IPS-18c (cell line): ENCODE measurements around the gene SEMA4C.
"Not testable (repeated sequence)": the region's sequence is repeated elsewhere in the genome, so short reads cannot be mapped to it uniquely, and the experiment has no call there.

ENCODE experiments used
- H3K4me3 ChIP-seq: 2 replicates; pipeline ENCODE4 v1.7.0; 2013; ENCODE audit warnings: low read depth, mild to moderate bottlenecking, low read length, moderate library complexity; ENCODE audit not compliant: insufficient read depth
- H3K9me3 ChIP-seq: one replicate; pipeline ENCODE4 v1.6.1; 2013; ENCODE audit warnings: mild to moderate bottlenecking, low read length, moderate library complexity; ENCODE audit not compliant: control insufficient read depth, insufficient read depth

The SEMA4C gene

DNA sequence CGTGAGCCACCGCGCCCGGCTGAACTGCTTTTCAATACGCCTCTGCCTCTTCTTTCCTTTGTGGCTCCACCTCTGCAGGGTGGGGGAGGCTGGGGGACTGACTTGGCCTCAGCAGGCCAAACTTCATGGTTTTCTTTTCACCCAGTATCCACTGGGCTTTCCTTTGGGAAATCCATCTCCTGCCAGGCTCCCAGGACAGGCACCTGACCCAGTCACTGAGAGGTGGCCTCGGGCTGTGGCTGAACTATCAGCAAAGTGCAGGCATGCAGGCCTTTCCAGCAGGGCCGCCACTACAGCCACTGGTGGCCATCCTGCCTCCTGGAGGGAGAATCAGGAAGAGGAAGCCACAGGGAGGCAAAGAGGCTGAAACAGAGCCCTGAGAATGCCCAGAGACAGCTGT lies 33.4 kb upstream of the SEMA4C start:
- H3K4me3 ChIP-seq: no peak overlapping the region
- H3K9me3 ChIP-seq: no peaks in the 10 kb centered on the region

DNA sequence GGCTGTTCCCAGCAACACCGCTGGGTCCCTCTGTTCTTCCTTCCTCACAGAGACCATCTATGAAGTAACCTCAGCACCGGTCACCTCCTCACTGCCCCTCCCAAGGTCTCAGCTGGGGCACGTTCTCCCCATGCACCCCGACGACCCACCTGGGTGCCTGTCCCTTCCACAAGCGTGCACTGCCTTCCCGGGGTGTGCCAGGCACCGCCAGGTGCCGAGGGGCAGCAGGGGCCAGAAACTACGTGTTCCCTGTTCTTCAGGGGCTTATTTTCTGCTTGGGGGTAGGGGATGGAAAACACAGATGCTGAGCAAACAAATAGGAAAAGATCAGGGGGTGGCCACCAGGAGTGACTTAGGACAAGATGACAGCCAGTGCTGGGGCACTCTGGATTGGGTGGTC lies 30.4 kb upstream of the SEMA4C start:
- Histone ChIP-seq H3K4me3 (no peak overlapping the region), H3K9me3 (no peaks in the 10 kb centered on the region)

DNA sequence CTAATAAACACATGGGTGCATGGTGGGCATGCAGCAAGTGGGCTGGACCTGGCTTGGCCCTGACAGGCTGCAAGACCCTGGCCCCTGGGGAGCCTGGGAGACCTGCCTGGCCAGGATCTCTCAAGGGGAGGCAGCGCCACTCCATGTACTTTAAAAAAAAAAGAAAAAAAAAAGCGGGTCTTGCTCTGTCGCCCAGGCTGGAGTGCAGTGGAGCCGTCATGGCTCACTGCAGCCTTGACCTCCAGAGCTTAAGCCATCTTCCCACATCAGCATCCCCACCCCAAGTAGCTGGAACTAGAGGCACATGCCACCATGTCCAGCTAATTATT lies 29.5 kb upstream of the SEMA4C start:
- Histone ChIP-seq H3K9me3 (no peaks in the 10 kb centered on the region), H3K4me3 (no peak overlapping the region)

DNA sequence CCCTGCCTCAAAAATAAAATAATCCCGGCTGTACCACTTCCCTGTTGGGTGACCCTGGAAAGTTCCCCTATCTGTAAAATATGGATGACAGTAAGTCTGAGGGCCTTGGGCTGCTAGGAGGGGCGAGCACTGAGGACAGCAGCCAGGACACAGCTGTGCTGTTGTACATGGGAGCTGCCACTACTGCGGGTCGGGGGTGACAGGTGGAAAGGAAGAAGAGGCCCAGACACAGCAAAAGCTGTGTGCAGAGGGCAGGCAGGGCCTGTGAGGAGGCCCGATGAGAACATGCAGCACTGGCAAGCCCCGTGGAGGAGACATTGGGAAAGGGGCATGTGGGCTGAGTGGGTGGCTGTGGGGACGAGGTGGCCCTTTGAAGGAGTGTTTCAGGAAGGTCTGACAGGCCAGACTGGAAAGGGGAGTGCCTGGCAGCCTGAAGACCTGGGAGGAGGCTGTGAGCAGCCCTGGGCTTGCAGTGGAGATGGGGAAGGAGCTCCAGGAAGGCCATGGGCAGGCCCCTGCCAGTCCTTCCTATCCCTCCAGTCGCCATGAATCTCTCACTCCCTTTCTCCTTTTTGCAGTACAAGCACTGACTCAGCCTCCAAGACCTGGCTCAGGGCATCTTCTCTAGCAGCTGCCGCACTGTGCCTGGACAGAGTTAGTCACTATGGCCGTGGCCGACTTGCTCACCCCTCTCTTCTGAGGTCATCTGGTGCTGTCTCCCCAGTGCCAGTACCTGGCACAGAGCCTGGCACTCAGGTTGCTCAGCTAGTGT lies 28.9 kb upstream of the SEMA4C start:
- H3K4me3 ChIP-seq: no peak overlapping the region
- H3K9me3 ChIP-seq: no peaks in the 10 kb centered on the region

DNA sequence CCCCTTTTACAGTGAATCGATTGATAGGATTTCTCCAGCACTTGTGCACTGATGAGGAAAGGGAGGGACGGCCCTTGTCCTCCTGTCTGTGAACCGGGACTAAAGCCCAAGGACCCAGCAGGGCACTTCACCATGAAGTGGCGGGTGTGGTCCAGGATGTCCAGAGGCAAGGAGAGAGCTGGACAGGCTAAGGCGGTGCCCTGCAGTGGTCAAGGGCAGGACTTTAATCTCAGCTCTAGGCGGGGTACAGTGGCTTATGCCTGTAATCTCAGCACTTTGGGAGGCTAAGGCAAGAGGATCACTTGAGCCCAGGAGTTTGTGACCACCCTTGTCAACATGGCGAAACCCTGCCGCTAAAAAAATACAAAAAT lies 28.2 kb upstream of the SEMA4C start:
- Histone ChIP-seq H3K9me3 (no peaks in the 10 kb centered on the region), H3K4me3 (no peak overlapping the region)

DNA sequence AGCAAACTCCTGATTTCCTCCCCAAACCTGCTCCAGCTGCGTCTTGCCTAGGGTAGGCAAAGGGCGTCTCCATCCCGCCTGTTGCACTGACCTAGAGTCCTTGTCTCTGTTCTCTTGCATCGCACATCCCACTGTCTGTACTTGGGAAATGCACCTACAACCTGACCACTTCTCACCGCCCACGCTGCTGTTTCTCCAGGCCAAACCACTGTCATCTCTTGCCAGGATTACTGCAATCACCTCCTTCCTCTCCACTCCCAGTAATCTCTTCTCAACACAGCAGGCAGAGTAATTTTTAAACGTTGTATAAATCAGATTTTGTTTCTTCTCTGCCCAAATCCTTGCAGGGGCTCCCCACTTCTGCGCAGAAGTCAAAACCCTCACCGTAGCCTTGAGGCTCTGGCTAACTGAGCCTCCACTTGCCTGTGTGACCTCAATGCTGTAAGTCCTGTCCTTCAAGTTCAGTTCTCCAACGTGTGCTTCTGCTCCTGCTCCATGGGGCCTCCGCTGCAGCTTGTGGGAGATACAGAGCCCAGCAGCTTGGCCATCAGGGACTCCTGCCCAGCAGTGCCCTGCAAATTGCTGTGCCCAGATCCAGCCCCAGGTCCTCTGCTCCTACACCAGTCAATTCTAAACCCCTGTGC lies 27.7 kb upstream of the SEMA4C start:
- Histone ChIP-seq H3K9me3 (no peaks in the 10 kb centered on the region), H3K4me3 (no peak overlapping the region)

DNA sequence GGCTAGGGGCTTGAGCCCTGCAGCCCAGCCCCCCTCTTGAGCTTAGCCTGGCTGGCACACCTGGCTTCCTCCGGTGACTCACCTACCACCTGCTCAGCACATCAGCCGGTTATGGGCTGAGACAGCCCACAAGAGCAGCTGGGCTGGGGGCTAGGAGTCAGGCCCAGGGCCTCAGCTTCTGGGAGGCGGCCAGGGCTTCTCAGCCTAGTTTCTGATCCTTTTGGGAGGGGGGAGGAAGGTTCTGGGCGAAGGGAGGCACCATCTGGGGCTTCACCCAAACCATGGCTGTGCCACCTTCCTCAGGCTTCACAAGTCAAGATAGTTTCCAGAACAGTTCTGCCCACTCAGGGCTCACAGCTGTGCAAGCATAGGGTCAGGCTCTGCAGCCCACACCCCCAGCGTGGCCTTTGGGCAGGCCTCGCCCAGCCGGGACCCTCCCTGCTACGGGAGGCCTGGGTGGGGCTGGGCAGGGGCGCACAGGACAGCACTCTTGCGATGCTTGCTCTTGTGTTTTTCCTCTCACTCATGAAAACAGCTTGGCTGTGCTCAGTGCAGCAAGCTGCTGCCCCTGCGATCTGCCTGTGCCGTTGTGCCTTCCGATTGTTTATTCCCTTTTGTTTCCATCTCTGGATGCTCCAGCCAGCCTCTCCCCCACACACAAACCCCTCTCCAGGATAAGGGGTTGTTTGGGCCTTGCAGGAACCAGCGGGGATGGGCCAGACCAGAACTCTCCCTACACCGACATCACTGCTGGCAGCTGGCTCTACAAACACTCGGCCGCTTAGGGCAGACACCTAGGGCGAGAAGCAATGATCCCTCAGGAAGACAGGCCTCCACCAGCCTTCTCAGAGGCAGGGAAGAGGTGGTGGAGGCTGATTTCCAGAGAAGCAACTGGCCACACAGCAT lies 26.1 kb upstream of the SEMA4C start:
- no peaks in the 10 kb centered on the region for H3K9me3 ChIP-seq
- no peak overlapping the region for H3K4me3 ChIP-seq

DNA sequence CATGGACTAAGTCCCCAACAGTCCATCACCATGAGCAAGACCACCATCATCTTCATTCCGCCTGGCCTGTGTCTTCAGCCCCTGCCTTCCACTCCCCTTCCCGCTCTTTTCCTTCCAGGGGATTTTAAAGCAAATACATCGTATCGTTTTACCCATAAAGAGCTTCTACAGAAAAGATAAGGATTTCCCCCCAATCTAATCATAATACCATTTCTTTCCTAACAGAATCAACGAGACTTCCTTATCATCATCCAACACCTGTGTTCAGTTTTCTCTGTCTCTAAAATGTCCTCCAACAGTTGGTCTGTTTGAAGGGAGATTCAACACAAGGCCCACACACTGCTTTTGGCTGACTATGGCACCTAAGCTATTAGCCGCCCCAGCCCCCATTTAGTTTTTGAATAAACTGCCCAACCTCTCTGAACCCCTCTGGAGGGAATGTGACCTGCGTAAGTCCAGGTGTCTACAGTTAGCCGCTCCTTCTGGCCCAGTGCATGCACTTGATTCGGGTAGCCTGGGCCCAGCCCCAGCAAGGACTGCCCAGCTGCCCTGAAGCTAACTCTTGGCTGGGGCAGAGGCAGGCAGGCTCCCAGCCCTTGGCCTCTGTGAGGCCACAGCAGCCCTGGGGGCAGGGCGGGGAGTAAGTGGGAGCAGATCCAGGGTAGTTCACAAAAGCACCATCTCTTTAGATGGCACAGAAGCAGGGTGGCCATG lies 25.3 kb upstream of the SEMA4C start:
- H3K9me3 ChIP-seq: no peaks in the 10 kb centered on the region
- H3K4me3 ChIP-seq: no peak overlapping the region

DNA sequence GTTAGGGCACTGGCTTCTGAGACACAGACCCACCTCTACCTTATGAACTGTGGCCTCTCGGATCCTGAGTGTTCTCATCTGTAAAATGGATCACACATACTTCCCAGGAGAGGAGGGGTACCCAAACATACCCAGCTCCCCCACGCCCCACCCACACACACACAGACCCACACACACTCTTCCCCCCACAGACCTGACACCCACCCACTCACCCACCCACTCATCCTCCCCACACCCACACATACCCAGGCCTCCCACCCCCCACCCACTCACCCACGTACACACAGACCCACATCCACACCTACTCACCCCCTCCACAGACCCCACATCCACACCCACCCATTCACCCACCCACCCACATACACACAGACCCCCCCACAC lies 24.3 kb upstream of the SEMA4C start:
- H3K9me3 ChIP-seq: no peaks in the 10 kb centered on the region
- no peak overlapping the region for H3K4me3 ChIP-seq

DNA sequence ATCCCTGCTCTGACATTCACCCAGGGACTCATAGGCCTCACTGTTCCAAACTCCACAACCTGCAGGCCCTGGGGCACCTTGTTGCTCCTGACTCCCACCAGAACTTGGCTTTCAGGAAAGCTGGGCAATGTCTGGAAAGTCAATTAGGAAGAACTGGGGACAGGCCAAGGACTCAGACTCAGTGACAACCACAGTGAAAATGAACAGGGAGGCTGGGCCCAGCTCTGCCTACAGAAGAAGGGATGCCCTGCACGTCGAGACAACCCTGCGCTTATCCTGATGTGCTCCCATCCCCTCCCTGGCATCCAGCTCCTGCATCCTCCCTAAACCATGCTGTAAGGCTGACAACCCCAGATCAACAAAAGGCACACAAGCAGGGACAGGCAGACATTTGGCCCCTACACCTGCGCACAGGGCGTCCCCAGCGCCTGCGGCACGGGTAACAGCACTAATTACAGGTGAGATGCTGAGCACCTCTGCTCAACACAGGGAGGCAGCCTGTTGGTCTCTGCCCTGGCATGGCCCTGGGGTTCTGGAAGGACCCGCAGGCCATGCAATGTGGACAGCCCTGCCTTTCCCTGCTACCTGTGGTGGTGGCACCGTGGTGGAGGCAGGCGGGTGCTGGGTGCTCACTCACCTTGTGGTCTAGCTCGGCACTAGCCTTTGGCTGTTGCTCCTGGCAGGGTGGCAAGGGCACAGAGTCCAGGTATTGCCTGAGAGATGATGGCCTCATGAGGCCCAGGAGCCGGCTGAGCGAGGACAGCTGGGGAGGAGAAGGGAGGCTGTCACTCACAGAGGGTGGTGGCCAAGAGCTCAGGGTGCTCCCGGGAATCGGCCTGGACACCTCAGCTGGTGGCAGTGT lies 23.6 kb upstream of the SEMA4C start:
- no peaks in the 10 kb centered on the region for H3K9me3 ChIP-seq
- H3K4me3 ChIP-seq: no peak overlapping the region

DNA sequence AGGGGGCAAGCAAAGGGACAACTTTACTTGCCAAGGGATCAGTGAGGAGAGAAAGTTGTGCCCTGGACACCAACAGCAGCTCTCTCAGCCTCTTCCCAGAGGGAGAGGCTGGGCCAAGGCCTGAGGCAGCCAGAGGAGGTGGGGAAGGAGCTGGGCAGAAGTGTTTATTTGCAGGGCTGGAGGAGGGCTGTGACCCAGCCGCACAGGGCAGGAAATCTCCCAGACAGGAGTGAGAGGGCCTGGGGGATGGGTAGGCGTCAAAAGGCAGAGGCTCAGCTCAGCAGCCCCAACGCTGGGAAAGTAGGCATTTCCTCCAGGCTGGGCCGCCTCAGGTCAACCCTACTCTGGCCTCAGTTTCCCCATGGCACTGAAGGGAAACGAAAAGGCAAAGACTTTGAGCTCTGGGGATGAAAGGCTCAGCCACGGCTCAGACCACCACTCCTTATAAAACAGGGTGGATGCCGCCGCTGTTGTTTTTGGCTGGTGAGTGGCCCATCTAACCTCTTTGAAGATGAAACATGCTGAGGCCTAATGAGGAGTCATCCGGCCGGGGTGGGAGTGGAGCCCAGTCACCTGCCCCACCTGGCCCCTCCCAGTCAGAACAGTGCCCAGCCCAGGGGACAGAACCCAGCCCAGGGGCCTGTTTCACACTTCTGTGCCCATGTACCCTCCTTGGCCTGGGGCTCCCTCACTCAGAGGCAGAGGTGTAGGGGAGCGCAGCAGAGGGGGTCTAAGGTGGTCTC lies 21.9 kb upstream of the SEMA4C start:
- Histone ChIP-seq H3K9me3 (no peaks in the 10 kb centered on the region), H3K4me3 (no peak overlapping the region)

DNA sequence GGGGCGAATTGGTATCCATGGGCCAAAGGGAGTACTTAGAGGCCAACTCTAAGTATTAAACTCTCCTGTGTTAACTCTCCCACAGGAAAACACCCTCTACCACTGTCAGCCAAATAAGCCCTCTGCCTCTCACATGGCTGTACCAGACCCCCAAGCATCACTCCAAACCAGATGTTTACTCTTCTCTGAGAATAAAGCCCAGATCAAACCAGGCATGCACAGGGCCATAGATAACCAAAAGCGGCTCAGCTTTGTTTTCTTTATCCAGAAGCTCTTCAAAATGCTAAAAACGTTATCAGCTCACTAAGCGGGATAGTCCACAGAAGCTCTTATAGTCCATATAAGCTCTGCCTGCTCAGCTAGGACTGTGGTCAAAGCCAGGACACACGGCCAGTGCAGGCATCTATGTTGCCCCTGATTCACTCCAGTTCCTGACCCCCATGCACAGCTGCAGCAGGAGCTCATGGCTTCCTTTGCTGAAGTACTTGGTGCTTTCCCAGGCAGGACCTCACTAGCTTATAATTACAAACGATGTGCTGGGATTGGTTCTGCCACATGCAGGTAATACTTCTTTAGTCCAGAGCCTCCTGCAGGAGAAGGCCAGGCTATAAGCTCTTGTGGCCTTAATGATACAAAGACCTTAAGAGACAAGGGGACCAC lies 21.0 kb upstream of the SEMA4C start:
- no peak overlapping the region for H3K4me3 ChIP-seq

DNA sequence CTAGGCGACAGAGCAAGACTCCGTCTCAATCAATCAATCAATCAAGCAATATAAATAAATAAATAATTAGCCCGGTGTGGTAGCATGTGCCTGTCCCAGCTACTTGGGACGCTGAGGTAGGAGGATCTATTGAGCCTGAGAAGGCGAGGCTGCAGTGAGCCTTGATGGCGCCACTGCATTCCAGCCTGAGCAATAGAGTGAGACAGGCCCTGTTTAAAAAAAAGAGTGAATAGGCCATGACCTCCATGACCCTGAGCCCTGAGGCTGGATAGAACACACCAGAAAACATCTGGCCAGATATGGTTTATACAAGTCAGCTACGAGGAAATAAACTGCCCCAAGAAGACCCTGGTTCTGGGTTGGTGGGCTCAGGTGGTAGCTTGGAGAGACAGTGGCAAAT lies 20.4 kb upstream of the SEMA4C start:
- Histone ChIP-seq H3K4me3 (no peak overlapping the region), H3K9me3 (no peaks in the 10 kb centered on the region)

More for the DNA sequence above, 21.0 kb upstream of the SEMA4C start:
- no peaks in the 10 kb centered on the region for H3K9me3 ChIP-seq

DNA sequence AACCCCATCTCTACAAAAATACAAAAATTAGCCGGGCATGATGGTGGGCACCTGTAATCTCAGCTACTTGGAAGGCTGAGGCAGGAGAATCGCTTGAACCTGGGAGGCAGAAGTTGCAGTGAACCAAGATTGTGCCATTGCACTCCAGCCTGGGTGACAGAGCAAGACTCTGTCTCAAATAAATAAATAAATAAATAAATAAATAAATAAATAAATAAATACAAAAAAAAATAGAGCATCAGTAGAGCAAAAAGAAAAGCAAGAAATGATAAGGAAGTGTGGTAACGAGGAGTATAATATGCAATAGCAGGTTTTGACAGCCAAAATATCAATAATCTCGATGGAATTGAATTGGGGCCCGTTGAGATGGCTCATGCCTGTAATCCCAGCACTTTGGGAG lies 19.6 kb upstream of the SEMA4C start:
- not testable (repeated sequence) for H3K4me3 ChIP-seq, H3K9me3 ChIP-seq

DNA sequence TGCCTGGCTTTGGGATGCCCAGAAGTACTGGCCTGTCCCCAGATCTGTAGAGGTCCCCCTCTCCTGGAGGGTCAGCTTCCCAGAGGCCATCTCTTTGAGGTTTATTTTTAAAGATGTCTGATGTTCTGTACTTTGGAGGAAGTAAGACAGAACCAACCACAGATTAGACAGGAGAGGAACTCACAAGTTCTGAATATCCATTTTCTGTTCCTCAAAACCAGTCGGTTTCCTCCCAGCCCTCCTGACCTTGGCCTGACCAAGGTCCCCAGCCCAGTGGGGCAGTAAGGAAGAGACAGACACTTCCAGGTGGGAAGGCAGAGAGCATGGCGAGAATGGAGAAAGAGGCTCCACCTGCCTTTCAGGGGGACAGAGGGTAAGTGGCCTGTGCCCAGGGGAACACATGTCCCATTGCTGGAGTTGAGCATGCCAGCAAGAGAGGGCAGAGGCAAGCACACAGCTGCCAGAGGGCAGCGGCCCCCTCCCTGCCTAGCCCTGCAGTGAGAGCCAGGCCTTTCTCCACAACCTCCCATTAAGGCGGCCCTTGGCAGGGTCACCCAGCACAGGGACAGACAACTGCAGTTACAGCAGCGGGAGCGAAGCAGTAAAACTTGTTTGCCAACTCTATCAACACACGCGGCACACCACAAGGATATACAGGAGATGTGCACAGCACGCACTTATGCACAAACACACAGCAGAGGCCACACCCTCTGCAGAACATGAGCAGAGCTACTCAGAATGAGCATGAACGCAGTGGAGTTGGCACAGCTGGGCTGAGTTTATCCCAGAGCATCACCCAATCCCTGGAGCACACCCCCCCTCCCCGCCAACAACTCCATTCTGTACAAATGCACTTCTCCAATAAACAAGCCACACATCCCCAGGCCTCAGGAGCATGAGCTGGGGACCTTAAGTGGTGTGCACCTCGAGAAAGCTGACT lies 18.5 kb upstream of the SEMA4C start:
- H3K9me3 ChIP-seq: no peaks in the 10 kb centered on the region
- H3K4me3 ChIP-seq: no peak overlapping the region
